Sigmoid colon (tissue), 7 donors: ENCODE data around the gene SCN9A. TPM values are rescaled to one million over a fixed set of nuclear protein-coding genes. Genes with fewer than 3 reads are reported as not detected.

Experiments
- DNase-seq: peaks from one replicate; pipeline ENCODE4 v3.0.0-alpha.2; 2019
- H3K27ac ChIP-seq, 4 donors: fragments of 200-600 bp; sonication (generic); one replicate each; pipeline ENCODE4 v1.5.1; 2016 to 2019; ENCODE audit warnings: mild to moderate bottlenecking in 1 of 4
- H3K27me3 ChIP-seq, 3 donors: fragments of 200-600 bp; sonication (generic); one replicate each; pipeline ENCODE4 v1.5.1; 2019; ENCODE audit warnings: mild to moderate bottlenecking in 1 of 3
- H3K36me3 ChIP-seq, 4 donors: fragments of 200-600 bp; sonication (generic); one replicate each; pipeline ENCODE4 v1.5.1; 2016 to 2019
- H3K4me1 ChIP-seq, 4 donors: fragments of 200-600 bp; sonication (generic); one replicate each; pipeline ENCODE4 v1.5.1; 2017 to 2019
- H3K4me3 ChIP-seq, 4 donors: fragments of 200-600 bp; sonication (generic); one replicate each; pipeline ENCODE4 v1.5.1; 2017 to 2019; ENCODE audit warnings: mild to moderate bottlenecking in 2 of 4, moderate library complexity in 1 of 4
- H3K9me3 ChIP-seq, 4 donors: fragments of 200-600 bp in 3 of 4; sonication (generic) in 3 of 4; one replicate each; pipeline versions ENCODE4 v1.5.1 to v1.6.1; 2013 to 2019
- EP300 ChIP-seq, 4 donors: sonication (generic); formaldehyde crosslinking; IDR thresholded peaks; one replicate each; pipeline ENCODE4 v1.6.1; 2017; ENCODE audit warnings: antibody characterized with exemption in 4 of 4
- POLR2A ChIP-seq, 2 donors: fragments of 450-650 bp; IDR thresholded peaks; one replicate each; pipeline ENCODE4 v1.6.1; 2016; ENCODE audit warnings: antibody characterized with exemption in 2 of 2, mild to moderate bottlenecking in 2 of 2, moderate library complexity in 2 of 2
- POLR2AphosphoS5 ChIP-seq, 4 donors: sonication (generic); formaldehyde crosslinking; IDR thresholded peaks; one replicate each; pipeline ENCODE4 v1.6.1; 2017; ENCODE audit warnings: antibody characterized with exemption in 4 of 4
- WGBS, 2 donors: extraction: QIAGEN DNeasy Blood & Tissue Kit; methylation state at CpG; one replicate each; pipeline ENCODE4 v1.1.7; 2013; 5-methylcytosine and 5-hydroxymethylcytosine counted together
- intact Hi-C: fragments of 100-400 bp; cut with DNase I; formaldehyde crosslinking; loops from one replicate; pipeline ENCODE4 v1.15.1; 2023
- polyA plus RNA-seq, 3 donors: library from polyadenylated mRNA; stranded (reverse); fragments of 200-250 nt; gene quantifications; one replicate each; pipeline ENCODE4 v1.2.3, GENCODE V29; 2013
- total RNA-seq, 4 donors: library from RNA; depleted of rRNA; stranded (reverse); fragments of >200 nt; gene quantifications; one replicate each; pipeline ENCODE4 v1.1.0, GENCODE V29; 2016
- TF ChIP-seq, protein P1 (sequence below), 4 experiments: fragments of 450-650 bp in 3 of 4; fragments of 200-600 bp in 1 of 4; IDR thresholded peaks; one replicate each; pipeline ENCODE4 v1.5.1; 2016 to 2019; ENCODE audit warnings: antibody characterized with exemption in 4 of 4, mild to moderate bottlenecking in 3 of 4, moderate library complexity in 2 of 4
- donor health status: healthy with polysubstance abuse.
- donor health status: Bipolar disorder and iron deficiency.
- donor health status: healthy.

The SCN9A gene
- total RNA-seq, result 10 to 100 TPM; 14.3 to 22.1 (median 16.0) TPM
- 1 to 10 TPM in 1 of 3 donors, under 1 TPM in 2; 0.23 to 2.8 (median 0.60) TPM for polyA plus RNA-seq

DNA sequence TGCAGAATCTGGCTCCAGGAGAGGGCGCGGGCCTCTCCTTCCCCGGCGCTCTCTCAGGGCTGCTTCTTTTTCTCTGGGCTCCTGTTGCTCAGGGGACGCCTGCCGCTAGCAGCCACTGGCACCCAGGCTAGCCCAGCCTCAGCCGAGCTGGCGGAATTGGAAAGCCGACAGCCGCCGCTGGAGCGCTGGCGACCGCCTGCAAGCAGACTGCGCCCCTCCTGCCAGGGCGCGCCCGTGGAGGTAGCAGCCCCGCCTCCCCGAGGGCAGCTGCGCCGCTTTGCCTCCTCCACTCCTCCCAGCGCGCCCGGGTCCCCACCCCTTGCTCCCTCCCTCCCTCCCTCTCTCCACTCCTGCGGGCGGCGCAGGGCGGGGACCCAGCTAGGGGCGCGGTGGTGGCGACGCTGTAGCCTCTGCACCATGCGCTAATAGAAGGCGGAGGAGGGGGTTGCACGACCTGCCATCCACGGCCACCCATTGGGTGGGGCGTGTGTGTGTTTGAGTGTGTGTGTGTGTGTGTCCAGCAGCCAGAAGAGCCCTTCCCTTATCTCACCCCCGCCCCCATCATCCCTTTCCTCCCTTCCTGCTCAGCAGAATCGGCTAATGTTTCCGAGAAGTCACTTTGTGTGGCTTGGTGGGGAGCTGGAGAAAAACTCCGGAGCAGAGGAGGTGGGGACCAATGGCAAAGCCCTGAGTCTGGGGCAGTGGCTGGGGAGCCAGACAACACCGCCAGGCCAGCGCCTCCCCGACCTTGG lies at the start of gene SCN9A:
Gene SCN9A, minus strand, starts transcription at position 209 of the 752 bp plus-strand sequence. CDS start 64,188 bp downstream, outside the sequence.
- TF ChIP-seq, protein P1, sequence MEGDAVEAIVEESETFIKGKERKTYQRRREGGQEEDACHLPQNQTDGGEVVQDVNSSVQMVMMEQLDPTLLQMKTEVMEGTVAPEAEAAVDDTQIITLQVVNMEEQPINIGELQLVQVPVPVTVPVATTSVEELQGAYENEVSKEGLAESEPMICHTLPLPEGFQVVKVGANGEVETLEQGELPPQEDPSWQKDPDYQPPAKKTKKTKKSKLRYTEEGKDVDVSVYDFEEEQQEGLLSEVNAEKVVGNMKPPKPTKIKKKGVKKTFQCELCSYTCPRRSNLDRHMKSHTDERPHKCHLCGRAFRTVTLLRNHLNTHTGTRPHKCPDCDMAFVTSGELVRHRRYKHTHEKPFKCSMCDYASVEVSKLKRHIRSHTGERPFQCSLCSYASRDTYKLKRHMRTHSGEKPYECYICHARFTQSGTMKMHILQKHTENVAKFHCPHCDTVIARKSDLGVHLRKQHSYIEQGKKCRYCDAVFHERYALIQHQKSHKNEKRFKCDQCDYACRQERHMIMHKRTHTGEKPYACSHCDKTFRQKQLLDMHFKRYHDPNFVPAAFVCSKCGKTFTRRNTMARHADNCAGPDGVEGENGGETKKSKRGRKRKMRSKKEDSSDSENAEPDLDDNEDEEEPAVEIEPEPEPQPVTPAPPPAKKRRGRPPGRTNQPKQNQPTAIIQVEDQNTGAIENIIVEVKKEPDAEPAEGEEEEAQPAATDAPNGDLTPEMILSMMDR (IDR thresholded peaks at IDR 0.05), result no peak
- TF ChIP-seq POLR2A (IDR thresholded peaks at IDR 0.05), result peak in 1 of 2 donors; percentile 50
- TF ChIP-seq POLR2AphosphoS5 (IDR thresholded peaks at IDR 0.05), result peak; percentile 41 to 78 (median 57)
- no peak for TF ChIP-seq EP300 (IDR thresholded peaks at IDR 0.05)
- Histone ChIP-seq H3K27me3 (no peaks in the 10 kb centered on the region), H3K27ac (peak within 1 kb of the TSS; percentile 46 to 79 (median 74)), H3K4me1 (peaks cover 0 to 32% (median 14%) of the 10 kb centered on the region in 4 donors), H3K4me3 (peak within 1 kb of the TSS; percentile 62 to 81 (median 72)), H3K9me3 (no peaks in the 10 kb centered on the region), H3K36me3 (no peaks in the 10 kb centered on the region)
- intact Hi-C loops, result no loop called here
- DNase-seq, result peak; percentile 89
- 0 to 1% methylated on average over 45 of the region's 45 CpGs for WGBS, 2 donors

GRCh38 chr2:166424841-166425240 lies 49.1 kb upstream of the SCN9A start:
- no peak for DNase-seq
- Histone ChIP-seq H3K27me3 (no peaks in the 10 kb centered on the region), H3K36me3 (peaks cover 0 to 5% (median 0%) of the 10 kb centered on the region in 4 donors), H3K4me1 (peaks cover 0 to 6% (median 0%) of the 10 kb centered on the region in 4 donors), H3K9me3 (no peaks in the 10 kb centered on the region), H3K4me3 (no peak overlapping the region), H3K27ac (no peak overlapping the region)
- WGBS, 2 donors, result 90 to 94% methylated on average over 5 of the region's 5 CpGs
- TF ChIP-seq POLR2A (IDR thresholded peaks at IDR 0.05) (no peak), POLR2AphosphoS5 (IDR thresholded peaks at IDR 0.05) (peak in 1 of 4 donors; percentile 4)
- intact Hi-C loops, result loop anchor here (5.0 kb wide), 1 partner anchor 37 kb away; no protein-coding TSS in a partner anchor

GRCh38 chr2:166419616-166419934 lies 43.8 kb upstream of the SCN9A start:
- Histone ChIP-seq H3K27ac (no peak overlapping the region), H3K27me3 (no peaks in the 10 kb centered on the region), H3K36me3 (no peaks in the 10 kb centered on the region), H3K4me1 (peaks cover 0 to 6% (median 0%) of the 10 kb centered on the region in 4 donors), H3K4me3 (no peak overlapping the region), H3K9me3 (no peaks in the 10 kb centered on the region)
- intact Hi-C loops, result no loop called here
- WGBS, 2 donors, result 55 to 65% methylated on average over 2 of the region's 2 CpGs
- TF ChIP-seq POLR2A (IDR thresholded peaks at IDR 0.05), result no peak
- TF ChIP-seq, protein P1 (IDR thresholded peaks at IDR 0.05), result peak in 2 of 4 experiments; percentile 13 to 14
- TF ChIP-seq EP300 (IDR thresholded peaks at IDR 0.05), result no peak
- TF ChIP-seq POLR2AphosphoS5 (IDR thresholded peaks at IDR 0.05), result no peak
- no peak for DNase-seq

GRCh38 chr2:166418853-166419615 lies 43.3 kb upstream of the SCN9A start:
- no peak overlapping the region for H3K27ac ChIP-seq
- 51 to 71% methylated on average over 5 of the region's 5 CpGs for WGBS, 2 donors
- no peak overlapping the region for H3K4me3 ChIP-seq
- no peaks in the 10 kb centered on the region for H3K36me3 ChIP-seq
- intact Hi-C loops, result no loop called here
- no peak for DNase-seq
- TF ChIP-seq, protein P1 (IDR thresholded peaks at IDR 0.05), result no peak
- TF ChIP-seq EP300 (IDR thresholded peaks at IDR 0.05) (no peak), POLR2A (IDR thresholded peaks at IDR 0.05) (no peak), POLR2AphosphoS5 (IDR thresholded peaks at IDR 0.05) (no peak)
- no peaks in the 10 kb centered on the region for H3K27me3 ChIP-seq
- peaks cover 0 to 6% (median 0%) of the 10 kb centered on the region in 4 donors for H3K4me1 ChIP-seq
- H3K9me3 ChIP-seq, result no peaks in the 10 kb centered on the region

DNA sequence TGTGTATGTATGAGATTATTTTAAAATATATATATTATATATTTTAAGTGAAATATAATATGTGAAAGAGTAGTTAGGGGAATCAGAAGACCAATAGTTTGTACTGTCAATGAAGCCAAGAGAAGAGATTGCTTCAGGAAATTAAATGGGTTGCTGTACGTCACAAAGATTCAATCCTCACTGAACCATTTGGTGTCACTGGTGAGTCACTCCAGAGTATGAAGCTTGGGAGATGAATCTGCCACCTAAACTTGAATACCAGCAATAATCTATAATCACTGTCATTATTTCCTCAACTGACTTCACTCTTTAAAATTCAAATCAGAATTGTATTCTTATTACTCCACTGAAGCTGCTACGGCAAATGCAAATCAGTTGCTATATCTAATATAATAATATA lies 41.9 kb upstream of the SCN9A start:
- 57 to 62% methylated on average over 2 of the region's 2 CpGs for WGBS, 2 donors
- no peak for DNase-seq
- no peaks in the 10 kb centered on the region for H3K27me3 ChIP-seq
- intact Hi-C loops, result loop anchor here (1.0 kb wide), 1 partner anchor 99 kb away; no protein-coding TSS in a partner anchor
- no peak for TF ChIP-seq EP300 (IDR thresholded peaks at IDR 0.05)
- TF ChIP-seq, protein P1 (IDR thresholded peaks at IDR 0.05), result peak in 1 of 4 experiments; percentile 25
- peaks cover 0 to 8% (median 0%) of the 10 kb centered on the region in 4 donors for H3K4me1 ChIP-seq
- no peaks in the 10 kb centered on the region for H3K36me3 ChIP-seq
- no peak overlapping the region for H3K4me3 ChIP-seq
- no peaks in the 10 kb centered on the region for H3K9me3 ChIP-seq
- no peak overlapping the region for H3K27ac ChIP-seq
